GM18505 (cell line): ENCODE results near the gene SGTA.

ENCODE experiments used
- ATAC-seq: cut with Tn5 transposase; IDR thresholded peaks from one replicate; pipeline ENCODE4 v1.9.1; 2021; ENCODE audit not compliant: unreplicated experiment
- POLR2A ChIP-seq: IDR thresholded peaks from 4 replicates; pipeline ENCODE4 v1.6.1; 2011; ENCODE audit warnings: borderline replicate concordance; ENCODE audit not compliant: insufficient read depth, insufficient read length; ENCODE audit errors: extremely low read depth

SGTA gene

GRCh38 chr19:2767688-2768087 lies 15.4 kb downstream of the SGTA start:
- no peak for ATAC-seq
- TF ChIP-seq POLR2A, result no peak

DNA sequence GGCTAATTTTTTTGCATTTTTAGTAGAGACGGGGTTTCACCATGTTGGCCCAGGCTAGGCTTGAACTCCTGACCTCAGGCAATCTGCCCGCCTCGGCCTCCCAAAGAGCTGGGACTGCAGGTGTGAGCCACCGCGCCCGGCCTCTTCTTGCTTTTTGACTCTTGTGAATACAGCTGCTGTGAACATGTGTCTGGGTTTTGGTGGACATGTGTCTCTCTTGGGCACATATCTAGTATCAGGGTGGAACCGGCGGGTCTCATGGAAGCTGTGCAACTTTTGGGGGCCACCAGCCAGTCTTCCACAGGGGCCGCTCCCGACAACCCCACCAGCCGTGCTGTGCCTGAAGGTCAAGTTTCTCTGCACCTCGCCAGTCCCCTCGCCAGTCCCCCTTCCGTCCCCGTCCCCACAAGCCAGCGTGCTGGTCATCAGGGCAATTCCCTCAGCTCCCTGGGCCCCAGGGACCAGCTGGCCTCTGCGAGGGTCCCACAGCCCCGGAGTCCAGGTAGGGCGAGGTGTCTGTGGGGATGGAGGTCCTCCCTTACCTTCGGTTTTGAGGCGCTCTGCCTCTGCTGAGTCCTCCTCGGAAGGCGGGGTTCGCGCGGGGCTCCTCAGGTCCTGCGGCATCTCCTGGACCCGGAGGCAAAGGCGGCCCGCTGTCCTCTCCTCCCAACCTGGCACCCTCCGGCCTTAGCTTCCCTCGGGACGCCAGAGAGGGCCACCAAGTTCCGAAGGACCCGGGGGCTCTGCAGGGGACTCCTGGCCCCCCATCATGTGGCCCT lies 16.3 kb downstream of the SGTA start:
- no peak for ATAC-seq
- TF ChIP-seq POLR2A, result no peak

GRCh38 chr19:2765376-2765775 lies 17.7 kb downstream of the SGTA start:
- no peak for ATAC-seq
- no peak for TF ChIP-seq POLR2A

GRCh38 chr19:2764945-2765344 lies 18.1 kb downstream of the SGTA start:
- ATAC-seq, result no peak
- TF ChIP-seq POLR2A, result no peak

- no peak for TF ChIP-seq POLR2A
- no peak for ATAC-seq
Observed at GRCh38 chr19:2763687-2764086, 19.4 kb downstream of the SGTA start.

DNA sequence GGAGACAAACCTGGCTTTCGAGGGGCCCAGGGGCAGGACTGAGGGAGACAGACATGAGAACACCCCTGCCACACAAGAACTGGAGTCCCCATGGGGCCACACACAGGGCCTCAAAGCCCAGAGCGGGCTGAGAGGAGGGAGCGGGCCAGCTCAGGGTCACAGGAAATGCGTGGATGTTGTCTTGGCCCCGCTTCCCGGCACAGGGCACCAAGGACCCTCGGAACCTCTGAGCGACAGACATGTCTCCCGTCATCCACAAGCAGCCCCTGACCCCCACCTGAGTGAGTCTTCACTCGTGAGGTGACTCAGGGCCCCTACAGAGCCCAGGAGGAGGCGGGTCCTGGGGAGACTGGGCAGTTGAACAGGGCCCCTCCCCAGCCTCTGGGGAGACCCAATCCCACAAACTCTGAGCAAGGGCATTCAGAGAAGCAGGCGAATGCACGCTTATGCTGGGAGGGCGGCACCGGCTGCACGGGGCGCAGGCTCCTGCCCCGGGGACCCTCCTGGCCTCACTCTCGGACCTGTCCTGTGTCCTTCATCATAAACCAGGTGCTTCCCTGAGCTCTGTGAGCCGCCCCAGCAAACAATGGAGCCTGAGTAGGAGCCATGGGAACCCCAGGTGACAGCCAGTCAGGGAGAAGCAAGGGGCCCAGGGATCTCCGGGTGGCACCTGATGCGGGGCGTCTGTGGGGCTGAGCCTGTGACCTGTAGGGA lies 20.1 kb downstream of the SGTA start:
- no peak for ATAC-seq

DNA sequence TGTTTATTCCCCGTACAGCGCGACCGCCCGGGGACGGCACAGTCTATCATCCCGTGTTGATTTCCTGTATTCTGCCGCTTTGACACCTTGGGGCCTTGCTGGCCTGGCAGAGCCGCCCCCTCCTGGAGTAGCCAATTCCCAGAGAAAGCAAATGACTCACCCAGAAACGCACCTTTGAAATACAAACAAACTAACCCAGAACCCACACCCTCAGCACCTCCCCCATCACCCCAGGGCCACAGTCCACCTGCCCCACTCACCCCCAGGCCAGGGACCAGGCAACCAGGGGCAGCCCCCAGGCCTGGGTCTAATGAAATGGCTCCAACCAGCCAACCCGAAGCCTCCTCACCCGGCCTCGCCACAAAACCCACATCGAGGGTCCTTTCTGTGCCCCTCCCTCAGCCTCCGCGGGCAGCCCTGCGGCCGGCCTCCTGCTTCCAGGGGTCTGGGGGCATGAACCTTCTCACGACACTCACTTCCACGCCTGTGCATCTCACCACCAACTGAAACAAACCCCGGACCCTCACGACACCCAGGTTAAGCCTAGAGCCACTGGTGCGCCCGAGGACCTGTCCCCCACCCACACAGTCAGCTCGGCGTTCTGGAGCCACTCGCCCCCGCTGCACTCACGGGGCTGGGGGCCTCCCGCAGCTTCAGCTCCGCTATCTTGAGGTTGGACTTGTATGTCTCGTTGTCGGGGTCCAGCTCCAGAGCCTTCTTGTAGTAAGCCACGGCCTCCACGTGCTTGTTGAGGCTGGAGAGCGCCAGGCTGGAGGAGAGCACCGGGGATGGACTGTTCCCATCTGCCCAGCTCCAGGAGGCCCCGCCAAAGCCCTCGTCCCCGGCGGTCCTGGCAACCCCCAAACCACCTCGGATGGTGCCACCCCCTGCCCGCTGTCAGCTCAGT lies 20.9 kb downstream of the SGTA start:
- TF ChIP-seq POLR2A, result no peak
- no peak for ATAC-seq

More for the DNA sequence above, 20.1 kb downstream of the SGTA start:
- no peak for TF ChIP-seq POLR2A

DNA sequence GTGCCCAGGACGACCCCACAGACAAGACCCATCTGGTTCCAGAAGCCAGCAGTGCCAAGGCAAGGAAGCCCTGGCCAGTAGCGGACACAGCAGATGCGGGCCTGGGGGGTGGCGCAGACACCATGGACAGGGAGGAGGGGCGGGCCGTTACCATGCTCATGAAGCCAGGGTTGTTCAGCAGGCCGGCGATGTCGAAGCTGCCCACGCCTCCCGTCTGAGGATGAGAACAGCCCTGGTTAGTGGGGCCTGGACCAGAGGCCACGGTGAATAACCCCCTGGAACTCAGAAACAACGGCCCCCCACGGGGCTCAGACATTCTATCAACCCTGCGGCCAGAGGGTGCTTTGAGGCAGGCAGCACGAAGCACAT lies 21.8 kb downstream of the SGTA start:
- TF ChIP-seq POLR2A, result no peak
- no peak for ATAC-seq

- TF ChIP-seq POLR2A, result no peak
- no peak for ATAC-seq
Observed at GRCh38 chr19:2759965-2760364, 23.1 kb downstream of the SGTA start.

DNA sequence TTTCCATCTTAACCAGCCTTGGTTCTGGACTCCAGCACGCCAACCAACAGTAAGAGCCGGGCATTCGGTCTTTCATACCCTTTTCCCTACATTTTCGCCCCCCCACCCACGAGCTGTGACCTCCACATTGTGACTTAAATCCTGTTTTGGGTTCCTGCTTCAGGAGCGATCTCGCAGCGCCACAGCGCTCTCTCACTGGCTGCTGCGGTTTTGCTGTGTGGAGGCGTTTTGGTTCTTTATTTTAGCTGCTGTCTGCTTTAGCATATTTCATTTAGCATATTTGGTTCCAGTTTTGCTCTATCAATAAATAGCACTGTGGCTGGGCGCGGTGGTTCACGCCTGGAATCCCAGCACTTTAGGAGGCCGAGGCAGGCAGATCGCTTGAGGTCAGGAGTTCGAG lies 23.7 kb downstream of the SGTA start:
- no peak for ATAC-seq
- no peak for TF ChIP-seq POLR2A

GRCh38 chr19:2758601-2759313 lies 24.3 kb downstream of the SGTA start:
- no peak for ATAC-seq
- no peak for TF ChIP-seq POLR2A

DNA sequence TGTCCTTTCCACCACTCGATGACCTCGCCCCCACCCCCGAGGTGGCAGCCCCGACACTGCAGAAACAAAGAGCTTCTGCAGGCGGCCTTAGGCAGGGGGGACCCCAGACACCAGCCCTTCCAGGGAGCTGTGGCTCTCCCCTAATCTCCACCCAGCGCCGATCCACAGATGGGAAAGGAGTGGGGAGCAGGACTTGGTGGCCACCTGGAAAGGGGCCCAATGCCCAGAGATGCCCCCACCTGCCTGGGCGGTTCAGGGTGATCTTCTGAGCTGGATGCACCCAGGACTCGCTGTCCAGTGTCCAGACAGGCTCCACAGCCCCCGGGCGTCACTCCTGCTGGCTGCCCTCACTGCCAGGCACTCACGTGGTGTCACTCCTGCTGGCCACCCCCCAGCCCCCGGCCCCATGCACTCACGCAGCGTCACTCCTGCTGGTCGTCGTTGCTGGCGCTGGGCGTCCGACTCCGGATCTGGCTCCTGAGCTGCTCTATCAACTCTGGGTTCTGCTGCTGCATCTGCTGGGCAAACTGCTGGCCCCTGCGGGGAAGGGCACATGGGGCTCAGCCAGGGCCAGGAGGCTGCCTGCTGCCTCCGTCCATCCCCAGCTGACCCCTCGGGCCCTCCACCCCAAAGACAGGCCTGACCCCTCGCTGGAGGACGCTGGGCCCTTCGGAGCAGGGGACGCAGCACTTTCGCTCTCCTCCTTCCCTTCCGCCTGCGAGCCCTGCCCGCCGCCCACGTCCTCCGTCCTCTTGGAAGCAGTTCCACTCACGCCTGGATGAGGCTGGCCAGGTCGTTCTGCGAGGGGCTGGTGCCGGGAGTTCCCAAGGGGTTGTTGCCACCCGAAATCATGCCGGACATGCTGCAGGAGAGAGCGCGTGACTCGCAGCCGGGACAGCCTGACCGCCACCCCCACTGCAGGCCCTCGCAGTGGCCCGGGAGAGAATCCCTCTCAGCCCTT lies 25.9 kb downstream of the SGTA start:
- TF ChIP-seq POLR2A, result no peak
- no peak for ATAC-seq
